ENCODE measurements around the gene PRSS57.

The PRSS57 gene

DNA sequence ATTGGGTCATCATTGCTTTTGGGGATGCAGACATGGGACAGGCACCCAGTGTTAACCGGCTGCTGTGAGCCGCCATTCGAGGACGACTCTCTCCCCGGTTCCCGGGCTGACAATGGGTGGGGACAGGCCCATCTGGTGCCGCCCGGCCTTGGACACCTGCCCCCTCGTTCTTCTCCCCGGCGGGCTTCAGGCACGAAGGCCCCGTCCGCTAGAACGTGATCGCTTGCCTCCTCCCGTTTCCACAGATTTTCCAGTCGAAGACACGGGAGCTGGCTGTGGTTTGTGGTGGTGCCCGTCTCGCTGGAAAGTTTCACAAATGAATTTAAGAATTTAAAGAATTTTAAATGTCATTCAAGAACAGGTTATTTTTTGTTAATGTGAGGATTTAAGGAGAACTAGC is 15.5 kb upstream of the PRSS57 start:
- no peak for DNase-seq (ENCODE audit: extremely low read depth, low read depth)
- TF ChIP-seq, protein P1, sequence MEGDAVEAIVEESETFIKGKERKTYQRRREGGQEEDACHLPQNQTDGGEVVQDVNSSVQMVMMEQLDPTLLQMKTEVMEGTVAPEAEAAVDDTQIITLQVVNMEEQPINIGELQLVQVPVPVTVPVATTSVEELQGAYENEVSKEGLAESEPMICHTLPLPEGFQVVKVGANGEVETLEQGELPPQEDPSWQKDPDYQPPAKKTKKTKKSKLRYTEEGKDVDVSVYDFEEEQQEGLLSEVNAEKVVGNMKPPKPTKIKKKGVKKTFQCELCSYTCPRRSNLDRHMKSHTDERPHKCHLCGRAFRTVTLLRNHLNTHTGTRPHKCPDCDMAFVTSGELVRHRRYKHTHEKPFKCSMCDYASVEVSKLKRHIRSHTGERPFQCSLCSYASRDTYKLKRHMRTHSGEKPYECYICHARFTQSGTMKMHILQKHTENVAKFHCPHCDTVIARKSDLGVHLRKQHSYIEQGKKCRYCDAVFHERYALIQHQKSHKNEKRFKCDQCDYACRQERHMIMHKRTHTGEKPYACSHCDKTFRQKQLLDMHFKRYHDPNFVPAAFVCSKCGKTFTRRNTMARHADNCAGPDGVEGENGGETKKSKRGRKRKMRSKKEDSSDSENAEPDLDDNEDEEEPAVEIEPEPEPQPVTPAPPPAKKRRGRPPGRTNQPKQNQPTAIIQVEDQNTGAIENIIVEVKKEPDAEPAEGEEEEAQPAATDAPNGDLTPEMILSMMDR (IDR thresholded peaks at IDR 0.05; ENCODE audit: low read depth, low read length), result no peak

DNA sequence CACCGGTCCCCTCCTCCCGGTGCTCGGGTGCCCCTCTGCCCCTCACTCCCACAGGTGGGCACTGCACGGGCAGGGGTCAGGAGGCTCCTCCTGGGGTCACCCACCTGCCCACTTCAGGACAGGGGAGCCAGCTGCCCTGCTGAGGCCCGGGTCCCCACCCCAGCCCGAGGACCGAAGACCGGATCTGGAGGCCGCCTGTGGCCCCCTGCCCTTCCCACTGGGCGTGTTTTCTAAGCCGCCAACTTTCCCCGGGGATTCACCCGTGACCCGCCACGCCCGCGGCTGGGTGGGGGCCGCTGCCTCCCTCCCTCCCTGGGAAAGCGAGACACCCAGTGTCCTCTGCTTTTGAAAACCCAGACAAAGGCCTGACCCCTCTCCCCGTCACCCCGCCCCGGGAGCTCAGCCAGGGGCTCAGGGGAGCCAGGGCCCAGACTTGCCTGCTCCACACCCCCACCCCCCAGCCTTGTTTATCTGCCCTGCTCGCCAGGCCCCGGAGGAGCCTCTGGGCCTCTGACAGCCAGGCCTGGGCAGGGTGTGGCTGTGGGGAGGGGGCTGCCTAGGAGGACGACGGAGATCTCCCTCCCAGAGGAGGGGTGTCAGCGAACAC is 14.8 kb upstream of the PRSS57 start:
- no peak for DNase-seq (ENCODE audit: extremely low read depth, low read depth)
- TF ChIP-seq, protein P1 (IDR thresholded peaks at IDR 0.05; ENCODE audit: low read depth, low read length), result no peak

DNA sequence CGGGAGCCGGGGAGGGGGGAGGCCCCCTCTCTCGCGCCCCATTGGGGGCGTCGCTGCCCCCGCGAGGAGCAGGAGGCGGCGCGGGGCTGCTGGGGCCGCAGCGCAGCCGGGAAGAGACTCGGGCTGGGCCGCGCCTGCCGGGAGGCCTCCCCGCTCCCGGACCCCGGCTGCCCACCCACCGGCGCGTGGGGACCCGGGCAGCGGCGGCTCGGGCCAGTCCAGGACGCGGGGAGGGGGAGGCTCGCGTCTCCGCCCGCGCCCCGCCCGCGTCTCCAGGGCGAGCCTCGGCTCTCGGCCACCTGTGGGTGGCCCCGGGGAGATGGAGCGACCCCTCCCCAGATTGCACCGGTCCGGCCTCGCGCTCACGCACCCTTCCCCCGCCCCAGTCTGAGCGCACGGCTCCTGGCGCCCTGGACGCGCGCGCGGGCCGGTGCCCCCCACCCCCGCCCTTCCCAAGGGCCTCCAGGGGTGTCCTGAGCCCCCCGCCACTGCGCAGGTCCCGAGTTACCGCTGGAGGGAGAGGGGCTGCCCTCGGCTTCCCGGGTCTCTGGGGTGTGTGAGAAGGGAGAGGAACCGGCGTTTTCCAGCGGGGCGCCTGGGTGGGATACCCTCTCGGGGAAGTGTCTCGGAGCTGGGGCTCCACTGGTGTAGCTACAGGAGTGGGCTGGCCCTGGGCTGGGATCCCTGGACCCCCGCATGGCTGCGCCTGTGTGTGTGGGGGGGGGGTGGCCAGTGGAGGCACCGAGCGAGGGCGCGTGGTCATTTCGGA is 14.1 kb upstream of the PRSS57 start:
- no peak for DNase-seq (ENCODE audit: extremely low read depth, low read depth)
- TF ChIP-seq, protein P1 (IDR thresholded peaks at IDR 0.05; ENCODE audit: low read depth, low read length), result no peak

DNA sequence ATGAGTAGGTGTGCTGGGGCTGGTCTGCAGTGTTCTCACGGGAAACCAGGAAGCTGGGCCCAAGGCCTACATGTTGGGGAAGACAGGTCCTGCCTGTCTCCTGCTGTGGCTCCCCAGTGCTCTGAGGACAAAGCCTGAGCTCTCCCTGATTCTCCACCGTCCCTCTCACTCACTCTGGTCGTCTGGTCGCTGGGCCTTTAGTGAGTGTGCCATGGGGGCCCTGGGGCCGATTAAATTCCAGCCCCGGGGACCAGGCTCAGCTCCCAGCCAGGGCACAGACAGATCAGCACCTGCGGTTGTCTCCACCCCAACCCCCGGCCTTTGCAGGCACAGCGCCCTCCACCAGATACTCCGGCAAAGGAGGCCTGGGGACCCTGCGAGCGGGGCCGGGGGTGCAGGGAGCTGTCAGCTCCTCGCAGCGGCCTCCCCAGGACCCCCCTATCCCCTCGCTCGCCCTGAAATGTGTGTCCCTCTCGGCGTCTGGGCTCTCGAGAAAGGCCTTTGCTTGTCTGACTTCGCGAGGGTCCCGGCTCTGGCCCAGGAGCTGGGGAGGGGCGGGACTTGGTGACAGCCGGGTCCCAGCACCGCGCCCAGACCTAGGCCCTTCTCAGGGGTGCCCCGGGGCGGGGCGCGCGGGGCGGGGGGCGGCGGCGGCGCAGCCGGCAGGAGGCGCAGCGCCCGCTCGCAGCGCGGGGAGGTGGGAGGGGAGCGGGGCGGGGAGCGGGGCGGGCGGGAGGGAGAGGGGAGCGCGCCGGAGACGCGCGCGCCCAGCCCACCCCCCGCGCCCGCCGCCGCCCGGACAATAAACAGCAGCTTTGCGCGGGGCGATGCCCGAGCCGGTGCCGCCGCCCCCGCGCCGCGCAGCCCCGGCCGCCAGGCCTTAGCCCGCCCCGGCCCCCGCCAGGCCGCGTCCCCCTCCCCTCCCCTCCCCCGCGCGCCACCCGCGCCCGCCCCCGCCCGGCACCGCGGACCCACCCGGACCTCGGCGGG is 13.2 kb upstream of the PRSS57 start, which contains the start of gene PALM:
Gene PALM, plus strand, starts transcription at position 782 of the 990 bp plus-strand sequence. CDS start 212 bp downstream, outside the sequence.
- no peak for DNase-seq (ENCODE audit: extremely low read depth, low read depth)

DNA sequence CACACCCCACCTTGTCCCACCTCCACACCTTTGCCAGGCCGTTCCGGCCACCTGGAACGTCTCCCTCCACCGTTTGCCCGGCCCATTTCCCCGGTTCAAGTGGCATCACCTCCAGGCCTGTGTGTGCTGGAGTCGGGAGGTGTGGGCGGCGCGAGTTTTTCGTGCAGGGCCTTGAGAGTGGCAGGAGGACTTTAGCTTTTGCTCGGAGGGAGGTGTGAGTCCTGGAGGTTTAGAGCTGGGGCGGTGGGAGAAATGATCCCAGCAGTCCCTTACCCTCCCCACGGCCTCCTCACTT is 9.1 kb upstream of the PRSS57 start:
- no peak for DNase-seq (ENCODE audit: extremely low read depth, low read depth)
- TF ChIP-seq, protein P1 (IDR thresholded peaks at IDR 0.05; ENCODE audit: low read depth, low read length), result no peak

More for the DNA sequence above, 13.2 kb upstream of the PRSS57 start, which contains the start of gene PALM:
- TF ChIP-seq, protein P1 (IDR thresholded peaks at IDR 0.05; ENCODE audit: low read depth, low read length), result no peak

DNA sequence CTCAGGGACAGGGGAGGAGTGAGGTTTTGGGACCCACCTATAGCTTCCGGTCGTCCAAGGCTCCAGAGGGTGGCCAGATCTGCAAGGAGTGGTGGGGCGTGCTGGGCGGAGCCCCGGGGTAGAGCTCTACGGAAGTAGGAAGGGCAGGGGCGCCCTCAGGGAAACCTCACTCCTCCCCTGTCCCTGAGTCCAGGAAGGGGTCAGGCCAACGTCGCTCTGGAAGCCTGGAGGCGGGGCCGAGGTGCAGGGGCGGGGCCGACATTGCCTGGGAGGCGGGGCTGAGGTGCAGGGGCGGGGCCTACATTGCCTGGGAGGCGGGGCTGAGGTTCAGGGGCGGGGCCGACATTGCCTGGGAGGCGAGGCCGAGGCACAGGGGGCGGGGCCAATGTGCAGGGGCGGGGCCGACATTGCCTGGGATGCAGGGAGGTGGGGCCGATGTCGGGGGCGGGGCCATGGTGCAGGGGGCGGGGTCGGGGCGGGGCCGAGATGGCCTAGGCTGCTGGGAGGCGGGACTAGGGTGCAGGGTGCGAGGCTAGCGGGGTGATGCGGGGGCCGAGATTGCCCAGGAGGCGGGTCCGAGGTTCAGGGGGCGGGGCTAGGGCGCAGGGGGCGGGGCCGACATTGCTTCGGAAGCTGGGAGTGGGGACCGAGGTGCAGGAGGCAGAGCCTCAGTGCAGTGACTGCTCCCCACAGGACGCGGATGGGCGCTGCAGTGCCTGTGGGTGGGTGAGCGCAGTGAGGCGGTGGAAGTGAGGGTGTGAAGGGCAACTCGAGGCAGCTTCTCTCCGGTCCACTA is 8.6 kb upstream of the PRSS57 start:
- no peak for DNase-seq (ENCODE audit: extremely low read depth, low read depth)

More for the DNA sequence above, 8.6 kb upstream of the PRSS57 start:
- TF ChIP-seq, protein P1 (IDR thresholded peaks at IDR 0.05; ENCODE audit: low read depth, low read length), result no peak

Data from AG09319 (cell line).